Inflammatory macrophage treated with lipopolysaccharide for 1 hour (primary cell): Measurements from ENCODE around the gene DDX1.

Experiments used
- DNase-seq, 2 donors: peaks; one replicate each; pipeline ENCODE4 v3.0.0-alpha.2; 2020 to 2022

Gene DDX1

DNA sequence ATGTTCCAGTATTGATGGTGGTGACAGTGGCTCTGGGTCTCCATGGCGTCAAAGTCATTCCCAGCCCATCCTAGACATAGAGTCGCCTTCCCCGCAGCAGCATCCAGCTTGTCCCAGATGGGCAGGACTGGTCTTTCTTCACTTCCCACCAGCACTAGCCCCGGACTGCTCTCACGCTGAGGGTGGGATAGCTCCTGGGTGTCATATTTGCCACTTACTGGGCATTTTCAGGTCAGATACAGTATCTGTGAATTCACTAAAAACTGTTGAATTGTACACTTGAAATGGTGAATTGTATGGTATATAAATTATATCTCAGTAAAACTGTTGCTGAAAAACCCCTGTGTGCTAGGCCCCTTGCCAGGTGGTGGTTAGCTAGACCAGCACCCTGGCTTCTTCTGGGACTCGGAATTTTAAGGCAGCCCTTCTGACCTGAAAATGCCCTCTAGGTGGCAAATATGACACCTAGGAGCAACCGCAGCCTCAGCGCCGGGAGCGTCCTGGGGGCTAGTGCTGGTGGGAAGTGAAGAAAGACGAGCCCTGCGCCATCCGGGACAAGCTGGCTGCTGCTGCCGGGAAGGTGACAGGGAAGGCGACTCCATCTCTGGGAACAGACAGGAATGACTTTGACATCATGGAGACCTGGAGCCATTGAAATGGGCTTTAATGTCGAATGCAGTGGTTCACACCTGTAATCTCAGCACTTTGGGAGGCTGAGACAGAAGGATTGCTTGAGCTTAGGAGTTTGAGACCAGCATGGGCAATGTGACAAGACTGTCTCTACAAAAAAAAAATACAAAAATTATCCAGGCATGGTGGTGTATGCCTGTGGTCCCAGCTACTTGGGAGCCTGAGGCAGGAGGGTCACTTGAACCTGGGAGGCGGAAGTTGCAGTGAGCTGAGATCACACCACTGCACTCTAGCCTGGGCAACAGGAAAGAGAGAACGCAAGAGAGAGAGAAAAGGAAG lies 56.2 kb downstream of the DDX1 start:
- DNase-seq: no peak

- DNase-seq: no peak
Observed at GRCh38 chr2:15648593-15649525, 57.2 kb downstream of the DDX1 start.

GRCh38 chr2:15649561-15650255 lies 58.0 kb downstream of the DDX1 start:
- no peak for DNase-seq

DNA sequence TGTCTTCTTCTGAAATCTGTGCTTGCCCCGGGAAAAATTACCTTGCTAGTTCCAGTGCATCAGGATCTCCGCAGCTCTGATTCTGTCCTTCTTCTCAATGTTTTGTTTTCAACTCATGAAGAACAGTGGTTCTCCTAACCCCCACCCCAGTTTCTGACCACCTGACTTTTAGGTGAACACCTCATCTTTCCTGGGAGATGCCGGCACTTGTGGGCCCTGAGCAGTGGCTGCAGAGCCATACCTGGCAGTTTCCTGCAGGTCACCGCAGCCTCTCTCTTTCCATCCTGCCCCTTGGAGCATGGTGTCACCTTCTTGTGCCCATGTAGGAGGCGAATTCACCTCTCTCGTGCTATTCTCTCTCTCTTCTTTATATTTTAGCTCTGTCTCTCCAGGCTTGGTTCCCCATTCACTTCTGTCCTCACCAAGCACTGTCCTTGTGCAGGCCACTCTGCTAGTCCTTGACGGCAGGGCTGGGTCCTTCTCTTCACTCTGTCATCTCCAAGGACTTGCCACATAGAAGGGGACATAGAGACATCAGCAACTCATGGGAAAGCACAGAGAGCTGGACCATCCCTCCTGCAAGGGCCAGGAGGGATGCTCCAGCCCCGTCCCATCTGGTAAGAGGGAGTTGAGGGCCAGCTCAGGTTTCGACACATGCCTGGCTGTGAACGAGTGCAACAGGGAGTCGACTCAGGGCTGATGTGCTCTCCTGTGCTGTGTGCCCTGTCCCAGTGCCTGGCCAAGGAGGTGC lies 59.1 kb downstream of the DDX1 start:
- DNase-seq: no peak

DNA sequence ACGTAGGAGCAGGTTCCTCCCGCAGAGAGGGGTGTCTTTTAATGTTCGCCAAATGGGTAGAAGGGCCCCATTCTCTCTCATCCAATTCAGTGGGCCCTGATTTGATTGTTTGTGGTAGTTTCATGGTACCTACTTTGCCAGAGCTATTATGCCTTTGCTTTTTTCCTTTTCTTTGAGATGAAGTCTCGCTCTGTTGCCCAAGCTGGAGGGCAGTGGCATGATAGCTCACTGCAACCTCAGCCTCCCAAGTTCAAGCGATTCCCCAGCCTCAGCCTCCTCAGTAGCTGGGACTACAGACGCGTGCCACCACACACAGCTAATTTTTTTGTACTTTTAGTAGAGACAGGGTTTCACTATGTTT lies 59.7 kb downstream of the DDX1 start:
- no peak for DNase-seq

GRCh38 chr2:15652252-15652651 lies 60.6 kb downstream of the DDX1 start:
- DNase-seq: no peak

GRCh38 chr2:15652801-15653200 lies 61.1 kb downstream of the DDX1 start:
- no peak for DNase-seq

GRCh38 chr2:15653806-15654726 lies 62.4 kb downstream of the DDX1 start:
- no peak for DNase-seq

- DNase-seq: no peak
Observed at GRCh38 chr2:15654727-15655073, 63.0 kb downstream of the DDX1 start.

DNA sequence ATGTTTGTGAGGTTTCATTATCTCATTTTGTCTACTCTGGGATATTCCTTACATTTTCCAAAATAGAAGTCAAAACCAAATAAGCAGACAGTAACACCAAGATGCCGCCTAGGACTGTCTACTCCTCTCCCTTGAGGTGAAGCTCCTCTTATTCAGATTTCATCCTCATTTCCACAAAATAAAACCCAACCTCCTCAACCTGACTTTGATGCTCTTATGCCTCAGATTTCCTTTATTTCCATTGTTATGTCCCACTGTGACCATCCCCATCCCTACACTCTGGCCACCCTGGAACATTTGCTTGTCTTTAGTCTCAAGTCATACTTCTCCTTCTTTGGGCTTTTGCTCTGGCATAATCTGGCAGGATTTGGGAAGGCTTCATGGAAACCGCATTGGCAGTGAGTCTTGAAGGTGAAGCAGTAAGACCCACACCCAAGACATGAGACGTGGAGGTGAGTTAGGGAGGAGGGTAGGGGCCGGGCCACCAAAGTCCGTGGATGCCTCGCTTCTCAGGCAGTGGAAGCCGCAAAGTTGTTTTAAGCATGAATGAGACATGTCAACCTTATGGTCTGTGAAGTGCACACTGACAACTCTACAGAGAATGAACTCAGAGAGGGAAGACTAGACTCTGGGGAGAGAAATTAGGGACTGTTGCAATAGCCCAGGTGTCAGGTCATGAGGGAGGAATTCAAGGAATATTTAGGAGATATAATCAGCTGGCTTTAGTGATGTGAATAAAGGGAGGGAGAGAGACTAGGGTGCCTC lies 63.6 kb downstream of the DDX1 start:
- DNase-seq: no peak

GRCh38 chr2:15656090-15656489 lies 64.4 kb downstream of the DDX1 start:
- DNase-seq: no peak

DNA sequence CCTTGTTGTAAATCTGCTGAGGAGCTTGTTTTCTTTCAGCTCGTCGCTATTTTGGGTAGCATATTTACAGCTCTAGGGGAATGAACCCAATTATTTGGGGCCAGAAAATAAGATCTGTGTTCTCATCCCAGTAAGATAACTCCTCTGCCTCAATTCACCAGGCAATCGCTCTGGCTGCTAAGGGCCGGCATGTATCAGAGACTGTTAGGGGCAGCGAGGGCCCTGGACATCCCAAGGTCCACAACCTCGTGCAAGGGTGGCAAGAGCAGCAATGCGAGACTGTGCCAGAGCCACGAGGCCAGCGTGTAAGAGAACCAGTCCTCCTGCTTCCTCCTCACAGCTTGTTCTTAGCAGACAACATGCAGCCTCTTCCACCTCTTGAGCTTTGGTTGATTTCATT lies 66.1 kb downstream of the DDX1 start:
- DNase-seq: no peak

GRCh38 chr2:15658911-15659310 lies 67.2 kb downstream of the DDX1 start:
- DNase-seq: no peak

DNA sequence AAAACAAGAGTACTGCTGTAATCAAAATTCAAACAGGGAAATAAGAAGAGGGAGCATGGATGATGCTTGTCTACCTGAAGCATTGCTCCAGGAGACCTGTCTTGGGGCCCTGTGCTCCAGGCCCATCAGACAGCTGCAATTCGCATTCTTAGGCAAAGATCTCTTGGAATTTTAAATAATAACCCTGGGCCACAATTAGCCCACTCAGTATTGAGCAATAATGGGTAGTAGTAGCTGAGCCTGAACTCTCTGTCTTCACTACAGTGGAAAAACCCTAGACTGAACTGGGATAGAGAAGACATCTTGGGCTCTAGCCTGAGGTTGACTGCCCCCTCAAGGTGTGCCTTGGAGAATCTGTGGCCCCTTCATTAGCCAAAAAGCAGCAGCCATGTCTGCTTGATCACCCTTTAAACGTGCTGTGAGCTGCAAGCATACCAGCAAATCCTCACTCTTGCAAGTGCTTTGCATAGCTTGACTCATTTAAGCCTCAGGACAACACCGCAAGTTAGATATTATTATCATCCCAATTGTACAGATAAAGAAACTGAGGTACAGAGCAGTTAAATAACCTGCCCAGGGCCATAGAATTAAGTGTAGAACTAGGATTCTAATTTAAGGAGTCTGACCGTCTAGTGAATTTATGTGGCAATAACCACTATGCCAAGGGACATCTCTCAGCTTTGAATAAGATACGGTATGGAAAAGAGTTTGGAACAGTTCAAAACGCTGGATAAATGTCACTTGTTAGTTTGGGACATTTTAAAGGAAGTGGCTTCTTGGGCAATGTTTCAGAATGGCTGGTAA lies 69.0 kb downstream of the DDX1 start:
- DNase-seq: peak in 1 of 2 donors; percentile 7

GRCh38 chr2:15661295-15661569 lies 69.6 kb downstream of the DDX1 start:
- no peak for DNase-seq

DNA sequence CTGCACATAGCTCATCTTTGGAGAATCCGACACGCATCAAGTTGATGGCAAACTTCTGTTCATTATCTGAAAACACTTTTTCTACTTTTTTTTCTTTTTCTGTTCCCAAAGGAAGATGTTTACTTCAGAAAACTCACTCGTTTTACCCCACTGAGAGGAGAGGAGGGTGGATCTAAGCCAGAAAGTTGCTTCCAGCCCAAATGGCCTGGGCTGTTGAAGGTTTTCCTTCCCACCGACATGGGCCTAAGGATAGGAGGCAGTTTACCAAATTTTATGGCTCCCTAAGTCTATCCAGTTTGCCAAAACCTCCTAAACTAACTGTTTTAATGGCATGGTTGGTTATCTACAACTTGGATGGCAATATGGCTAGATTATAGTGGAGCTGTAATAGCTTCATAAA lies 70.4 kb downstream of the DDX1 start:
- DNase-seq: no peak

DNA sequence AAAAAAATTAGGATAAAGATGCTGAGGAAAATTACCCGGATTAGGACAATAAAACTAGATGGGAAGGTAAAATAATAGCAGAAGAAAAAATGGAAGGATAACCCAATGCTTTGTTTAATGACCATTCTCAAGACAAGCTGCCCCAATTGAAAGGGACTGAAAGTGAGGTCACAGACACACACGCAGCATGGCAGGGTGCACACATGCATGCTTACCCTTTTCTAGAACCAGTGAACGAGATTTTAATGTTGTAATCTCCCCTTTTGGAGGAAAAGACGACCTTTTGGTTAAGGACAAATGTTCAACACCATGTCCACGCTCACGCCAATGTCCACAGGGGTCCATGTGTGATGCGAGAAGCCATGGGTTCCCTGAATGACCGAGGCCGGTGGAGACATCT lies 70.9 kb downstream of the DDX1 start:
- DNase-seq: no peak

- no peak for DNase-seq
Observed at GRCh38 chr2:15663802-15664201, 72.1 kb downstream of the DDX1 start.

GRCh38 chr2:15664273-15665066 lies 72.8 kb downstream of the DDX1 start:
- DNase-seq: no peak
